ENCODE results near the gene PPM1L.

GRCh38 chr3:160998581-160998980 is 242.6 kb downstream of the PPM1L start:
- no peak for TF ChIP-seq CTCF (IDR thresholded peaks at IDR 0.05; ENCODE audit: insufficient read depth, low read length)
- TF ChIP-seq POLR2AphosphoS5 (IDR thresholded peaks at IDR 0.05; ENCODE audit: low read depth): no peak
- no peak for TF ChIP-seq SPI1 (IDR thresholded peaks at IDR 0.05; ENCODE audit: borderline replicate concordance, low read depth)
- no peak for TF ChIP-seq REST (IDR thresholded peaks at IDR 0.05; ENCODE audit: insufficient replicate concordance, low read depth)
